ENCODE measurements around the gene SAFB.
"Not testable (repeated sequence)": the region's sequence is repeated elsewhere in the genome, so short reads cannot be mapped to it uniquely, and the experiment has no call there.

SAFB gene

GRCh38 chr19:5697022-5697889 lies 74.4 kb downstream of the SAFB start:
- DNase-seq (ENCODE audit: low spot score) = no peak

GRCh38 chr19:5697890-5698634 lies 75.2 kb downstream of the SAFB start:
- no peak for DNase-seq (ENCODE audit: low spot score)

DNA sequence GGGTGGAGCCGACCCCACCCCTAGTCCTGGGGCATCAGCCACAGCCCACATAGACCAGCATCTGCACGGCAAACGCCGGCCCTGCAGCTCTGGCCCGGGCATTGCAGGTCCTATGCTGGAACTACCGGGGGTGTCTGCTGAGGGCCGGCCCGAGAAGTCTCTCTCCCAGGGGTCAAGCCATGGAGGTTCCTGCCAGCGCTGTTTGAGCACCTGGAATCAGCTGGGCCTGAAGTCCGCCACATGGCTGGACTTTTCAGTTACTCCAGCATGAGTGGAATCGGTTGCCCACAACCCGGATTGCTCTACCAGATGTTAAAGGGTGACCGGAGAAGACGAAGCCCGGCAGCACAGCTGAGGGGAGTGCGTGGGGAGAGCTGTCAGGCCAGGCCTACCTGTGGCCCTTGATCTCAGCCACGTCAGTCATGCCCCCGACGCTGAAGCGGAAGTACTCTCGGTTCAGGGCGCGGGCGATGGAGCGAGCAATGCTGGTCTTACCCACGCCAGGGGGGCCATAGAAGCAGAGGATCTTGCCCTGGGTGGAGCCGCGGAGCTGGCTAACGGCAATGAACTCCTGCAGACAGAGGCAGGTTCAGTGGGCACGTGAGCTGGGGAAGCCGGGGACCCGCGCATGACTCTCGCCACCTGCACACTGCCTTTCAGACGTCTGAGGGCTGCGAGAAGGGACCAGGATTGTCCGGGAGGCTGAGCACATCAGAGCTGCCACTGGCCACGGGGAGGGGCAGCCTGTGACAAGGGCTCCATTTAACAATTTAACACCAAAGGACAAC lies 75.9 kb downstream of the SAFB start:
- DNase-seq (ENCODE audit: low spot score) = no peak

- DNase-seq (ENCODE audit: low spot score) = no peak
Observed at GRCh38 chr19:5700455-5701092, 77.7 kb downstream of the SAFB start.

DNA sequence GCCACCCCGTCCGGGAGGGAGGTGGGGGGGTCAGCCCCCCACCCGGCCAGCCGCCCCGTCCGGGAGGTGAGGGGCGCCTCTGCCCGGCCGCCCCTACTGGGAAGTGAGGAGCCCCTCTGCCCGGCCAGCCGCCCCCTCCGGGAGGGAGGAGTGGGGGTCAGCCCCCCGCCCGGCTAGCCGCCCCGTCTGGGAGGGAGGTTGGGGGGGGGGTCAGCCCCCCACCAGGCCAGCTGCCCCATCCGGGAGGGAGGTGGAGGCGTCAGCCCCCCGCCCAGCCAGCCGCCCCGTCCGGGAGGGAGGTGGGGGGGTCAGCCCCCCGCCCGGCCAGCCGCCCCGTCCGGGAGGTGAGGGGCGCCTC lies 79.1 kb downstream of the SAFB start:
- not testable (repeated sequence) for DNase-seq (ENCODE audit: low spot score)

DNA sequence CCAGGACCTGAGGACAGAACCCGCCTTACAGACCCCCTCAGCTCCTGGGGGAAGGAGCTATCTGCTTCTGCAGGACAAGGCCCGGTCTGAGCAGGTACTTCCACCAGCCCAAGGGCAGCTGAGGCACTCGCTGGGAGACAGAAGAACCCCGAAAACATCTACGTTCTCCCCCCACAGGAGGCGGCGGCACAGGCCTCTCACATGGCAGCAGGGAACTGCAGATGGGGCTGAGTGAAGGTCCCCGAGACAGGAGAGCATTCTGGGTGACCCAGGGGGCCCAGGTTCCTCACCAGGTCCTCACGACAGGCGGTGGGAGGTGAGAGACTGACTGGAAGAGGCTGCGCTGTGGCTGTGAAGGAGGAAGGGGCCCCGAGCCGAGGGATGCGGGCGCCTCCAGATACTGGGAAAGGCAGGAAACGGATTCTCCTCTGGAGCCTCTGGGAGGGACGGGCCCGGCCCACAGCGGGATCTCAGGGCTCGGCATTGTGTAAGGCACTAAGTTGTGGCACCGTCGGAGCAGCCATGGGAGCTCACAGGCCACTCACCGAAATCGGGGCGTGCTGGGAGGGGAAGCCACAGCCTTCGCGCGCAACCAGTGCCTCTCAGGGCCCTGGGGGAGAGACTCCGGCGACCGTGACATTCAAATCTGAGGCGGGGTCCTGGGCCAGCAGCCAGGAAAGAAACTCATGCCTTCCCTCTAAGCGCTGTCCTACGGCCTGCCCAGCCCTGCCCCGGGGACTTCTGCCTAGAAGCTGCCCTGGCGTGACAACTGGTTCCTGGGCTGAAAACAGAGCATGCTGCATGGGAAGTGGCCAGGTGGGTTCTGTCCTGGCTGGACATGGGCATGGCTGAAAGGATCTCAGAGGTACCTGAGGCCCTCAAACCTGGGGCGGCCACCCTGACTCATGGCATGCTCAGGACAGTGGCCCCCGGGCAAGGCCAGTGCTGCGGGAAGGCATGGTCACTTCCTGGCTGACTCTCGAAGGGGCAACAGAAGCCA lies 81.2 kb downstream of the SAFB start:
- no peak for DNase-seq (ENCODE audit: low spot score)

- no peak for DNase-seq (ENCODE audit: low spot score)
Observed at GRCh38 chr19:5705552-5705951, 82.7 kb downstream of the SAFB start.

DNA sequence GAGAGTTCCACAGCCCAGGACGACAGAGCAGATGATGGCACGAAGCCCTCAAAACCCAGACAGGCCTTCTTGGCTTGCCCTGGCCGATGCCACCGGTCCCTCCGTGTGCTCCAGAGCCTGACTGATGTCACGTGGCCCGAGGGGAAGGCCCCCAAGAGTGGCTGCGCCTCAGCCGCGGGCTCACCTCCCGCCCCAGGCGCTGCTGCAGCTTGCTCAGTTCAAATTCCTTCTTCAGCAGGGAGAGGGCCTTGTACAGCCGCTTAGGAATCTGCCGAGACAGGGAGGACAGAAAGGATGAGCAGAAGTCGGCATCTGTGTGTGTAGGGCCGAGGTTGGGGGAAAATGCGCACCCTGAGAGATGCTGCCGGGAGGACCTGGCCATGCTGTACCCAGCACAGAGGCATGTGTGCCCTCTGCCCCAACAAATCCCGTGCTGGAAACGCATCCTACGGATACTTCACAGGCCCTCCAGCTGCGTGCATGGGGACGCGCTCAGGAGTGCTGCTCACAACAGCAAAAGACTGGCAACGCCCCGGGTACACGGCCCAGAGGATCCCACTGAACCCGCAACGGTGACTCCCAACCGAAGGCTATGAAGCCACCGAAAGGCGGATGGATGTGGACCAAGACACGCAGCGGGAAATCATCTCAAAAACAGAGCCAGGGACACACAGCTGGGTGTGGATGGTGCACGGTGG lies 84.1 kb downstream of the SAFB start:
- DNase-seq (ENCODE audit: low spot score) = no peak

DNA sequence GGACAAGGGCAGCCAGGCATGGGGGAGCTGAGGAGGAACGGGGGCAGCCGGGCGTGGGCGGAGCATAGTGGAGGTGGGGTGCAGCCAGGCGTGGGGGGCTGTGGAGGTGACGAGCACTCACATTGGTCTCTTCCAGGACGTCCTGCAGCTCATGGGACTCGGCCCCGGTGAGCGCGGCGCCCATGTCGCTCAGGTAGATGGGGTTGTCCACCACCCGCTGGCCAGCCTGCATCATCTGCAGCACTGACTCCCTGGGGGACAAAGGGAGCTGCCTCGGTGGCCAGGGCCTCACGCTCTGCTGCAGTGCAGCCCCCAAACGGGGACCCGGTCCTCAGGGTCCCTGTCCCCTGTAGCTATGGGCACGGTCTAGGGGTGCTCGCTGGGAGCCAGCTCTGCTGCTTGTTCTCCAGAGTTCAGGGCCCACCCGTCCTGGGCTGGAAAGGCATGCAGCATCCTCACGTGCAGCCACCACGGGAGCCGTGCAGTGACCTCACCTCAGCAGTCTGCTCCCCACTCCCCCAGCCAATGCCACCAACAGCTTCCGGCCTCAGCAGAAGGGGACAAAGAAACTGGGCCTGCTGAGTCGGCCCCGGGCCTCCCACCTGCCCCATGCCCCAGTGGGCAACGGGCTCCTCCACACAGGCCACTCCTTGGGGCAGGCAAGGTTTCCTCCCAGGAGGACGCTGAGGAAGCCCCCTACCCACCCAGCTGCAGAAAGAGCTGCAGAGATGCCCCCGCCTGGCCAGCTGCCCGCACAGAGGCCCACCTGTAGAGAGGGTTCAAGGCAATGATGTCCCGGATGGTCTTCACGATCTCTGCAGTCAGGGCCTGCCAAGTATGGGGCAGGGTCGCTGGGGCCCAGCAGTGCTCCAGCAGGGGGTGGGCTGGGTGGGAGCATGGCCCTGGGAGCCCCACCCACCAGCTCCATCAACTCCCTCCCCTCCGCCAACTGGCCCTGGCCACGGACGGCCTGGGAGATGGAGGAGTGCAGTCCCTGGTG lies 85.0 kb downstream of the SAFB start:
- no peak for DNase-seq (ENCODE audit: low spot score)

DNA sequence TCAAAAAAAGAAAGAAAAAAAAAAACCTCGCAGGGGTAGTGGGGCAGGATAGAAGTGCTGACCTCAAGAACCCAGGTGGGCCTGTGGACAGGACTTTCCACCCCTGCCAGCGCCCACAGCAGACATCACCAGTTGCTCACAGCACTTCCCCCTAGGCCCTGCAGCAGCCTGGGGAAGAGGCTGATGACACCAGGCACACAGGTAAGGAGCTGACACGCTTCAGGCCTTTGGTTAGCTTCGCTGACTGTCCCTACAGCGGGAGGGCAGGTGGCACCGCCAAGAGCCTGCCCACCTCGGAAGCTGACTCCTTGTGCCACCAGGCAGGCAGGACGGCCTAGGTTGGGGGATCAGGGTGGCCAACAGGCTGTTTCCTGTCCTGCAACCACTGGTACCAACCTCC lies 88.1 kb downstream of the SAFB start:
- no peak for DNase-seq (ENCODE audit: low spot score)

- no peak for DNase-seq (ENCODE audit: low spot score)
Observed at GRCh38 chr19:5711713-5712161, 88.9 kb downstream of the SAFB start.

- no peak for DNase-seq (ENCODE audit: low spot score)
Observed at GRCh38 chr19:5713228-5713627, 90.3 kb downstream of the SAFB start.

GRCh38 chr19:5714816-5715215 lies 91.9 kb downstream of the SAFB start:
- DNase-seq (ENCODE audit: low spot score) = no peak

GRCh38 chr19:5717215-5717935 lies 94.5 kb downstream of the SAFB start:
- no peak for DNase-seq (ENCODE audit: low spot score)

Data from Ammon's horn (tissue), 1 donor.